Superior temporal gyrus (tissue), 1 donor: ENCODE measurements around the gene TRIM24.
A peak's percentile ranks its signal among the peaks of the same experiment; 100 is the strongest.
"Not testable (repeated sequence)": the region's sequence is repeated elsewhere in the genome, so short reads cannot be mapped to it uniquely, and the experiment has no call there.

Experiments used
- DNase-seq: peaks from one replicate; pipeline ENCODE4 v3.0.0-alpha.2; 2016; ENCODE audit errors: extremely low spot score

TRIM24 gene

GRCh38 chr7:138460176-138460648 is at the start of gene TRIM24:
Gene TRIM24, plus strand, starts transcription at chr7:138460259. Its CDS starts 290 bp downstream, at chr7:138460549.
- DNase-seq = no peak

- DNase-seq = not testable (repeated sequence)
Observed at GRCh38 chr7:138412077-138412476, 48.0 kb upstream of the TRIM24 start.

GRCh38 chr7:138412921-138413320 is 47.1 kb upstream of the TRIM24 start:
- not testable (repeated sequence) for DNase-seq

GRCh38 chr7:138417078-138417700 is 42.9 kb upstream of the TRIM24 start:
- DNase-seq = no peak

GRCh38 chr7:138417764-138418163 is 42.3 kb upstream of the TRIM24 start:
- no peak for DNase-seq

GRCh38 chr7:138418403-138418802 is 41.7 kb upstream of the TRIM24 start:
- not testable (repeated sequence) for DNase-seq

GRCh38 chr7:138425026-138425425 is 35.0 kb upstream of the TRIM24 start:
- DNase-seq = no peak

- no peak for DNase-seq
Observed at GRCh38 chr7:138429577-138430250, 30.3 kb upstream of the TRIM24 start.

- DNase-seq = no peak
Observed at GRCh38 chr7:138431517-138431916, 28.5 kb upstream of the TRIM24 start.

GRCh38 chr7:138433583-138434443 is 26.2 kb upstream of the TRIM24 start:
- no peak for DNase-seq

- no peak for DNase-seq
Observed at GRCh38 chr7:138434597-138435019, 25.5 kb upstream of the TRIM24 start.

- no peak for DNase-seq
Observed at GRCh38 chr7:138435231-138435919, 24.7 kb upstream of the TRIM24 start.

GRCh38 chr7:138436388-138436787 is 23.7 kb upstream of the TRIM24 start:
- DNase-seq = no peak

- no peak for DNase-seq
Observed at GRCh38 chr7:138440460-138440859, 19.6 kb upstream of the TRIM24 start.

- no peak for DNase-seq
Observed at GRCh38 chr7:138442822-138443221, 17.2 kb upstream of the TRIM24 start.

GRCh38 chr7:138449580-138449979 is 10.5 kb upstream of the TRIM24 start:
- DNase-seq = no peak

GRCh38 chr7:138455609-138456008 is 4.5 kb upstream of the TRIM24 start:
- DNase-seq = no peak

- DNase-seq = no peak
Observed at GRCh38 chr7:138456220-138456619, 3.8 kb upstream of the TRIM24 start.

GRCh38 chr7:138458576-138459412 is 1.3 kb upstream of the TRIM24 start:
- DNase-seq = no peak

- peak; percentile 98 for DNase-seq
Observed at GRCh38 chr7:138459413-138460175, 465 bp upstream of the TRIM24 start.
